ENCODE results near the gene SPRED1.

GRCh38 chr15:38325648-38325990 lies 73.0 kb downstream of the SPRED1 start:
- TF ChIP-seq, protein P1, sequence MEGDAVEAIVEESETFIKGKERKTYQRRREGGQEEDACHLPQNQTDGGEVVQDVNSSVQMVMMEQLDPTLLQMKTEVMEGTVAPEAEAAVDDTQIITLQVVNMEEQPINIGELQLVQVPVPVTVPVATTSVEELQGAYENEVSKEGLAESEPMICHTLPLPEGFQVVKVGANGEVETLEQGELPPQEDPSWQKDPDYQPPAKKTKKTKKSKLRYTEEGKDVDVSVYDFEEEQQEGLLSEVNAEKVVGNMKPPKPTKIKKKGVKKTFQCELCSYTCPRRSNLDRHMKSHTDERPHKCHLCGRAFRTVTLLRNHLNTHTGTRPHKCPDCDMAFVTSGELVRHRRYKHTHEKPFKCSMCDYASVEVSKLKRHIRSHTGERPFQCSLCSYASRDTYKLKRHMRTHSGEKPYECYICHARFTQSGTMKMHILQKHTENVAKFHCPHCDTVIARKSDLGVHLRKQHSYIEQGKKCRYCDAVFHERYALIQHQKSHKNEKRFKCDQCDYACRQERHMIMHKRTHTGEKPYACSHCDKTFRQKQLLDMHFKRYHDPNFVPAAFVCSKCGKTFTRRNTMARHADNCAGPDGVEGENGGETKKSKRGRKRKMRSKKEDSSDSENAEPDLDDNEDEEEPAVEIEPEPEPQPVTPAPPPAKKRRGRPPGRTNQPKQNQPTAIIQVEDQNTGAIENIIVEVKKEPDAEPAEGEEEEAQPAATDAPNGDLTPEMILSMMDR (IDR thresholded peaks at IDR 0.05 in 4 of 5, conservative IDR thresholded peaks at IDR 0.05 in 1 of 5): no peak
- no peak for TF ChIP-seq POLR2A (IDR thresholded peaks at IDR 0.05)

Measured in gastrocnemius medialis (tissue), 4 donors.